Transverse colon (tissue), 3 donors: ENCODE measurements around the gene JCAD.

Experiments
- CTCF ChIP-seq, 5 experiments: fragments of 200-600 bp in 3 of 5; fragments of 450-650 bp in 2 of 5; sonication (generic) in 3 of 5; IDR thresholded peaks; 1 replicate in 2 of 5; 2 replicates in 3 of 5; pipeline ENCODE4 v1.5.1; 2016 to 2017; ENCODE audit warnings: antibody characterized with exemption in 5 of 5, inconsistent platforms in 3 of 5, mild to moderate bottlenecking in 2 of 5, moderate library complexity in 1 of 5
- POLR2A ChIP-seq: fragments of 450-650 bp; IDR thresholded peaks from one replicate; pipeline ENCODE4 v1.6.1; 2016; ENCODE audit warnings: antibody characterized with exemption, mild to moderate bottlenecking, moderate library complexity

GRCh38 chr10:30052062-30052461, 7.3 kb downstream of the JCAD start:
- no peak for TF ChIP-seq CTCF (IDR thresholded peaks at IDR 0.05)
- no peak for TF ChIP-seq POLR2A
